Stimulated activated CD8-positive, alpha-beta memory T cell treated with anti-CD3 and anti-CD28 coated beads, Interleukin-15, amount 100 ng/mL, for 48 hours (primary cell): Measurements from ENCODE around the gene ELOA.

Experiments
- DNase-seq, 2 donors: peaks; one replicate each; pipeline ENCODE4 v3.0.0-alpha.2; 2020; ENCODE audit warnings: low read depth in 2 of 2

The ELOA gene, protein sequence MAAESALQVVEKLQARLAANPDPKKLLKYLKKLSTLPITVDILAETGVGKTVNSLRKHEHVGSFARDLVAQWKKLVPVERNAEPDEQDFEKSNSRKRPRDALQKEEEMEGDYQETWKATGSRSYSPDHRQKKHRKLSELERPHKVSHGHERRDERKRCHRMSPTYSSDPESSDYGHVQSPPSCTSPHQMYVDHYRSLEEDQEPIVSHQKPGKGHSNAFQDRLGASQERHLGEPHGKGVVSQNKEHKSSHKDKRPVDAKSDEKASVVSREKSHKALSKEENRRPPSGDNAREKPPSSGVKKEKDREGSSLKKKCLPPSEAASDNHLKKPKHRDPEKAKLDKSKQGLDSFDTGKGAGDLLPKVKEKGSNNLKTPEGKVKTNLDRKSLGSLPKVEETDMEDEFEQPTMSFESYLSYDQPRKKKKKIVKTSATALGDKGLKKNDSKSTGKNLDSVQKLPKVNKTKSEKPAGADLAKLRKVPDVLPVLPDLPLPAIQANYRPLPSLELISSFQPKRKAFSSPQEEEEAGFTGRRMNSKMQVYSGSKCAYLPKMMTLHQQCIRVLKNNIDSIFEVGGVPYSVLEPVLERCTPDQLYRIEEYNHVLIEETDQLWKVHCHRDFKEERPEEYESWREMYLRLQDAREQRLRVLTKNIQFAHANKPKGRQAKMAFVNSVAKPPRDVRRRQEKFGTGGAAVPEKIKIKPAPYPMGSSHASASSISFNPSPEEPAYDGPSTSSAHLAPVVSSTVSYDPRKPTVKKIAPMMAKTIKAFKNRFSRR

DNA sequence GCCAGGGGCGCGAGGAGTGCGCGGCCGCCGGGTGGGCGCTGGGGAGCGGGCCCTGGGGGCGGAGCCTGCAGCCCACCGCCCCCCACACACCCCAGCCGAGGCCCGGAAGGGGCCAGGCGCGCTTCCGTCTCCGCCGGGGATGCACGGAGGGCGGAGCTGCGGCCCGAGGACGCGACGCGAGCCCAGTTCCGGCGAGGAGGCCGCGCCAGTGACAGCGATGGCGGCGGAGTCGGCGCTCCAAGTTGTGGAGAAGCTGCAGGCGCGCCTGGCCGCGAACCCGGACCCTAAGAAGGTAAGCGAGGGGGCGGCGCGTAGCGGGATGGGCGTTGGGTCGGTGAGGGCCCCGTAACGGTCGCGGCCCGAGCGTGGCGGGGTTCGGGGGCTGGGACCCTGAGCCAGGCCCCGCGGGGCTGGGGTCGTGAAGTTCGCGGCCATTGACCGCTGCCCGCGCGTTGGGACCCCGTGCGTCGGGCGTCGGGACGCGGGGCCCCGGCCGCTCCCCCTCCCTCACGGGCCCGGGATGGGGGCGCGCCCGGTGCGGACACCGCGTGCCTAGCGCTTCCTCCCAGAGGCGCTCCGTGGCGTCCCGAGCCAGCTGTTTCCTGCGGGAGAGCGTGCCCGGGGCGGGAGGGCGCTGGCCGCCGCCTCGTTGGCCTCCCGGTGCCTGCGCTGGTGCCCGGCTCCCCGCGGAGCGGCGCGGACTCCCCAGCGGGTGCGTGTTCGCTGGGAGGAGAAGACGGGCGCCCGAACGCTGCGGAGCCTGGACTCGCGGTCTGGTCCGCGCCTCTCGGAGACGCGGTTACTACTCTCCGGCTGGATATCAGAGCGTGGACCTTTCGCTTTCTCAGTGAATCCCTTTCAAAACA lies at the start of gene ELOA:
Gene ELOA (plus strand): TSS at position 185 of the 866 bp plus-strand sequence. CDS start 33 bp downstream, at position 218.
- peak; percentile 71 to 76 for DNase-seq

DNA sequence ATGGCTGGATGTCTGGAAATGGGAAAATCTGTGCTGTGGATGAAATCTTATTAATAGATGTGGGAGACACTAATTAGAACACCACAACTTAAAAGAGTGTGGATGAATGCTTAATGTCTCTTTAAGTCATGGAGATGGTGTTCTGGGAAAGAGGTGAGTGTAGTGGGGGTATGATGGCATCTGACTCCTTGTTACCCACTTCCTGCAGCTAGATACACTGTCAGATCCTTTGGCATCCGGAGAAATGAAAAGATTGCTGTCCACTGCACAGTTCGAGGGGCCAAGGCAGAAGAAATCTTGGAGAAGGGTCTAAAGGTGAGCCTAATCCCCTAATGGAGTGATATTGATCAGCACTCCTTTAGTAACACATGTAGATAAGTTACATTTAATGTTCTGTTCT lies 49.7 kb upstream of the ELOA start:
- no peak for DNase-seq

DNA sequence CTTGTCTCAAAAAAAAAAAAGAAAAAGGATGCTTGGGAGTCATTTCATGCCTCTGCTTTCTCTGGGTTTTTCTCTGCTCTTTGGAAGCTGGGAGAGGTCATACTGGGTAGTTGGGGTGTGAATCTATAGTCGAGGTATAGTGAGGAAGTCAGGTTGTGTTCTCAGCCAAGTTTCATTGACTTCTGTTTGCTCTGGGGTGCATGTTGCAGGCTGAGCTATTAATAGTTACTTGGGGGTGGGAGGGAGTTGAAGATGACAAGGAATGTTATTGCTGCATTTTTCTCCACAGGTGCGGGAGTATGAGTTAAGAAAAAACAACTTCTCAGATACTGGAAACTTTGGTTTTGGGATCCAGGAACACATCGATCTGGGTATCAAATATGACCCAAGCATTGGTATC lies 48.9 kb upstream of the ELOA start:
- no peak for DNase-seq

- DNase-seq = no peak
Measured at GRCh38 chr1:23695667-23696066, 47.6 kb upstream of the ELOA start.

DNA sequence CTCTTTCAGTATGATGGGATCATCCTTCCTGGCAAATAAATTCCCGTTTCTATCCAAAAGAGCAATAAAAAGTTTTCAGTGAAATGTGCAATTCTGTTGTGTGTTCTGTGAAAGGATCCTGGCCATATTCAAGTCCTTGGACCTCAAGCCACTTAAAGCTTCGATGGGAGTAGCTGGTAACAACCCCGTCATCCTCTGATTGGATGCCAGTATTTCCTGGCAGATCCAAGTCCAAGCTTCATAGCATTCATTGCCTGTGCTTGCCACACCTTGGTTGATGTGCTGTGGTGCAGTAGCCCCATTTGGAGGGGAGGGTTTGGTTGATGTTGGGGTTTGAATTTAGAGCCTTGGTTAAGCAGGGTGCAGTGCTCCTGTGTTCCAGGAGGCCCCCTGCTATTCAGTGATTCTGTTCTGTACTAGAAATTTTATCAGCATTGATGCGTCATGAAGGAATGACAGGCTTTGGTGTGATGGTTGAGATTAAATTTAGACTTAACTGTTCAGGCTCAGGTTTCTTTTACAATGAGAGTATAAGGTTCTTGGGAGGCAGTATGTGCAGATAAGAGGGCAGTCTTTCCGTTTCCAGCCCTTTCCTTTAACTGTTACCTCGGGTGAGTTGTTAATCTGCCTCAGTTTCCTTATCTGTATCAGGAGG lies 46.8 kb upstream of the ELOA start:
- DNase-seq = no peak

- no peak for DNase-seq
Measured at GRCh38 chr1:23698466-23698865, 44.8 kb upstream of the ELOA start.

GRCh38 chr1:23699280-23700179 lies 43.7 kb upstream of the ELOA start:
- DNase-seq = peak; percentile 25 to 34

DNA sequence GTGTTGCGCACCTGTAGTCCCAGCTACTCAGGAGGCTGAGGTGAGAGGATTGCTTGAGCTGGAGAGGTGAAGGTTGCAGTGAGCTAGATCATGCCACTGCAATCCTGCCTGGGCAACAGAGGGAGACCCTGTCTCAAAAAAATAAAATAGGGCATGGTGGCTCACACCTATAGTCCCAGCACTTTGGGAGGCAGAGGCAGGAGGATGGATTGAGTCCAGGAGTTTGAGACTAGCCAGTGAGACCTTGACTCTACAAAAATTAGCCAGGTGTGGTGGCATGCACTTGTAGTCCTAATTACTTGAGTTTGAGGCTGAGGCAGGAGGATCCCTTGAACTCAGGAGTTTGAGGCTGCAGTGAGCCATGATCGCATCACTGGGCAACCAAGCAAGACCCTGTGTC lies 42.0 kb upstream of the ELOA start:
- DNase-seq = no peak

DNA sequence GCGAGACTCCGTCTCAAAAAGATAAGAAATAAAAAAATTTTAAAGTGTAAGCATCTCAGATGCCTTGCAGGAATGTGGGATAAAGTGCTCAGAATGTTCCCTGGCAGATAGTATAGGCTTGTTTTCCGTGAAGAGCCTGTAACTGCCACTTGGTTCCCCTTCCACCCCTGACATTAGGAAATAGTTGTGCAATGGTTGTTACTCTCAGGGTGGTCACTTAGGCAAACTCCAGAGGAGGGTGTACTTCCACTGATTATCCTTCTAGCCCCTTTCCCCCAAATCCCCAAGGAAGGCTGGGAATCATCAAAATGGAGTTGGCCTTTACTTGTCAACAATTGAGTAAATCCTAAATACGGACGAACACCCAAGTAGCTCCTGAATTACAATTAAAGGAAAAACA lies 41.3 kb upstream of the ELOA start:
- DNase-seq = no peak

GRCh38 chr1:23704834-23705495 lies 38.3 kb upstream of the ELOA start:
- DNase-seq = no peak

GRCh38 chr1:23709229-23709628 lies 34.0 kb upstream of the ELOA start:
- no peak for DNase-seq

DNA sequence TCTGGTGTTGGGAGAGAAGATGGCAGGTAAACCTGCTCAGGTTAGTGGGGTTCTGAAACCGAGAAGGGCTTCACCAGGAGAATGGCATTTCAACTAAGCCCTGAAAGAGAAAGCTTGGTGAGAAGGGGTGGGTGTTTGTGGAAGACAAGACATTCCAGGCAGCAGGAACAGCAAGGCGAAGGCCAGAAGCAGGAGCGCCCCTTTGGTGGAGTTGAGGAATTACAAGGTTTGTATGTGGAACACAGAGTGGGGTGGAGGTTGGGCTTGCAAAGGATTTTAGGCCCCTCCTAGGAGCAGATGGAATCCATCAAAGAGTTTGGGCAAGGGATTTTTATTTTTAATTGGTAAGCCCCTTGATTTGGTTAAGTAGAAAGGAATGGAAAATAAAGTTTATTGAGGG lies 24.8 kb upstream of the ELOA start:
- no peak for DNase-seq

GRCh38 chr1:23719162-23719820 lies 24.0 kb upstream of the ELOA start:
- no peak for DNase-seq

GRCh38 chr1:23720256-23720995 lies 22.8 kb upstream of the ELOA start:
- DNase-seq = peak; percentile 28 to 37

GRCh38 chr1:23722652-23723051 lies 20.6 kb upstream of the ELOA start:
- no peak for DNase-seq

DNA sequence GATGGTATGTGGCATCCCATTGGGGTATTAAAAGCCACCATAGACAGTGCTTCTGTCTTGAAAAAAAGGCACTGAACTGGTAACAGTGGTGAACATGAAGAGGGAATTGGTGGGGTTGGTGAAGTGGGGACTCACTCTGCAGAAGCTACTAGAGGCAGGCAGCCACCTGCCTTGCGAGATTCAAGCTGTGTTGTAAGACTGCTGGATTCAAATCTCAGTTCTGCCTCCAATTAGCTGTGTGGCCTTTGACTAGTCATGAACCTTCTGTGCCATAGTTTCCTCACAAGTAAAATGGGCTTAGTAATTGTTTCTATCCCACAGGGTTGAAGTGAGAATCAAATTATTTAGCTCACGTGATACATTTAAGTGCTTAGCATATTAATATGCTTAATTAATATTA lies 16.6 kb upstream of the ELOA start:
- DNase-seq = no peak

GRCh38 chr1:23727362-23727811 lies 15.9 kb upstream of the ELOA start:
- no peak for DNase-seq

- DNase-seq = no peak
Measured at GRCh38 chr1:23732363-23733224, 10.7 kb upstream of the ELOA start.
